SU-DHL-6 (cell line): ENCODE results near the gene WSCD1.

ENCODE experiments used
- CTCF ChIP-seq: fragments of 200-600 bp; sonication (generic); IDR thresholded peaks from one replicate; pipeline ENCODE4 v1.5.1; 2017; ENCODE audit warnings: antibody characterized with exemption, mild to moderate bottlenecking, low read length, moderate library complexity; ENCODE audit not compliant: insufficient read depth, poor library complexity, severe bottlenecking
- EZH2phosphoT487 ChIP-seq: fragments of 200-600 bp; sonication (generic), shearing (Covaris generic); conservative IDR thresholded peaks from 2 replicates; pipeline ENCODE4 v1.6.1; 2018; ENCODE audit warnings: mild to moderate bottlenecking, antibody characterized with exemption, low read length, moderate library complexity, mixed read lengths

GRCh38 chr17:6077752-6078151 lies 7.6 kb downstream of the WSCD1 start:
- no peak for TF ChIP-seq CTCF
- TF ChIP-seq EZH2phosphoT487: no peak
